Nucleus accumbens (tissue), 56 donors: ENCODE results near the gene ARHGEF1.

Experiments
- DNase-seq, 56 donors: peaks; one replicate each; lab custom pipeline; 2025; lab: John Stamatoyannopoulos, UW

Gene ARHGEF1

DNA sequence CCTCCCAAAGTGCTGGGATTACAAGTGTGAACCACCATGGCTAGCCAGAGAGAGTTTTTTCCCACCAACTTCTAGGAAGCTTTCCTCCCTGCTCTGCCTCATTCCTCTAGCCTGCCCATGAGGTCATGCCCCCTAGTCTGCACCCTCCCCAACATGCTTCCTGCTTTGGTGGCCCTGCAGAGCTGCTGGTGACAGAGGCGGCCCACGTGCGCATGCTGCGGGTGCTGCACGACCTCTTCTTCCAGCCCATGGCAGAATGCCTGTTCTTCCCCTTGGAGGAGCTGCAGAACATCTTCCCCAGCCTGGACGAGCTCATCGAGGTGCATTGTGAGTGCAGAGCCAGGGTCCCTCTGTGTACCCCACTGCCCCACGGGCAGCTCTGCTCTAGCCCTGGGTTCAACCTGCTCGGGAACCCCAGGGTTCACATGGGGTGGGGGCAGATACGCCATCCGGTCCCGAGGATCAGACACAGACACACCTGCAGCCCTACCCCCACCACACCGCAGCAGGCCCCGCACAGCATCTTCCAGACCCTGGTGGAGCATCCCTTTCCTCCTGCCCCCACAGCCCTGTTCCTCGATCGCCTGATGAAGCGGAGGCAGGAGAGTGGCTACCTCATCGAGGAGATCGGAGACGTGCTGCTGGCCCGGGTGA lies 18.9 kb downstream of the ARHGEF1 start:
- no peak for DNase-seq

DNA sequence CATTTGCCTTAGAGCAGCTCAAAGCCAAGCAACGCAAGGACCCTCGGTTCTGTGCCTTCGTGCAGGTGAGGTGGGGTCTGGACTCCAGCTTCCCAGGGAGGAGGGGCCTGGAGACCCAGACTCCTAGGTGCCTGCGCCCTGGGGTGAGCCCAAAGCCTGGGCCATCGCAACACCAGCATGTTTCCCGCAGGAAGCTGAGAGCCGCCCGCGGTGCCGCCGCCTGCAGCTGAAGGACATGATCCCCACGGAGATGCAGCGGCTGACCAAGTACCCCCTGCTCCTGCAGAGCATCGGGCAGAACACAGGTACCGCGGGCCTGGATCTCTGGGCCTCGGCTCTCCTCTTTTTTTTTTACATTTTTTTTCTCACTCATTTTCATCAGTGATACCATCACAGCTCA lies 19.6 kb downstream of the ARHGEF1 start:
- DNase-seq = no peak

DNA sequence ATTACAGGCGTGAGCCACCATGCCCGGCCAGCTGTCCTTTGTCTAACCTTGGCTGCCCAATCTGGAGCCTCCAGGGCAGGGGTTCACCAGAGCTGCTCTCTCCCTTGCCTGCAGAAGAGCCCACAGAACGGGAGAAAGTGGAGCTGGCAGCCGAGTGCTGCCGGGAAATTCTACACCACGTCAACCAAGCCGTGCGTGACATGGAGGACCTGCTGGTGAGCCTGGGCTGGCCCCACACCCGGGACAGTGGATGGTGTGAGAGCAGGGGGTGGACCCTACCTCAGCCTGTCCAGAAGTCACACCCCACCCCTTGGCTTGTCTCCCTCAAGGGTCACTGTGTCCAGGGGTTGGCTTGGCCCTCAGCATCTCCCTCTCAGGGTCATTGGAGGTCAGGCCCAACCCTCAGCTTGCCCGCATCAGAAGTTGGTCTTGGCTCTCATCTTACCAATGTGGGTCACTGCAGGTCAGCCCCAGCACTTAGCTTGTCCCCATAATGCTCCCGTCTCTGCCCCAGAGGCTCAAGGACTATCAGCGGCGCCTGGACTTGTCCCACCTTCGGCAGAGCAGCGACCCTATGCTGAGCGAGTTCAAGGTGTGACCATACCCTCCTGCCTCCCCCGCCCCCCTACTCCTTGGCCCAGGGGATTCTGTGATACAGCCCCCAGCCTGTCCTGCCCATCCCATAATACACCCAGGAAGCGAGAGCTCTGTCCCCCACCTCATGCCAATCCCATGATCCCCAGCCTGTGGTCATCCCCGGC lies 20.4 kb downstream of the ARHGEF1 start:
- no peak for DNase-seq

DNA sequence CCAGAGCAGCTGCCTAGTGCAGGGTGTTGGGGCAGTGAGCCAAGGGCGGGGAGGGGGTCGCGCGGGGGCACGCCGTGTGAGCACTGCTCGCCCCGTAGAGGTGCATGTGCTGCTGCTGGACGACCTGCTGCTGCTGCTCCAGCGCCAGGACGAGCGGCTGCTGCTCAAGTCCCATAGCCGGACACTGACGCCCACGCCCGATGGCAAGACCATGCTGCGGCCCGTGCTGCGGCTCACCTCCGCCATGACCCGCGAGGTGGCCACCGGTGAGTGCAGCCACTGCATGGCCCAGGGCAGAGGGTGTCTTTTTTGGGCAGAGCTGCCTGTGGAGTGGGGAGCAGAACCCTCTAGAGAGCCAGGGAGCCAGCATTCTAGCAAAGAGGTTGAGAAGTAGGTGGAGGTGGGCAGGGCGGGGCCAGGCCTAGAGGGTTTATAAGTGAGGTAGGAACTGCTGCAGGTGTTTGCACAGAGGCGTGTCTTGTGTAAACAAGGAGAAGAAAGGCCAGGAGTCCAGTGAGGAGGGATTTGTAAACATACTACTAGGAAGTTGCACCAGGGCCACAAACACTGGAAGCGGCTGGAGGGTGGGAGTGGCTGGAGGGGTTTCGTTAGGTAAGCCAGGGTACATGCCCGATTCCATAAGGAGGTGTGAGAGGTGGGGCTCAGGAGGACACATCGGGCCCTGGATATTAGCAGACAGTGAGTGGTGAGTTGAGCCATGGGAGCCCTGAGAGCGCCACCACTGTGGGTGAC lies 21.3 kb downstream of the ARHGEF1 start:
- DNase-seq = no peak

DNA sequence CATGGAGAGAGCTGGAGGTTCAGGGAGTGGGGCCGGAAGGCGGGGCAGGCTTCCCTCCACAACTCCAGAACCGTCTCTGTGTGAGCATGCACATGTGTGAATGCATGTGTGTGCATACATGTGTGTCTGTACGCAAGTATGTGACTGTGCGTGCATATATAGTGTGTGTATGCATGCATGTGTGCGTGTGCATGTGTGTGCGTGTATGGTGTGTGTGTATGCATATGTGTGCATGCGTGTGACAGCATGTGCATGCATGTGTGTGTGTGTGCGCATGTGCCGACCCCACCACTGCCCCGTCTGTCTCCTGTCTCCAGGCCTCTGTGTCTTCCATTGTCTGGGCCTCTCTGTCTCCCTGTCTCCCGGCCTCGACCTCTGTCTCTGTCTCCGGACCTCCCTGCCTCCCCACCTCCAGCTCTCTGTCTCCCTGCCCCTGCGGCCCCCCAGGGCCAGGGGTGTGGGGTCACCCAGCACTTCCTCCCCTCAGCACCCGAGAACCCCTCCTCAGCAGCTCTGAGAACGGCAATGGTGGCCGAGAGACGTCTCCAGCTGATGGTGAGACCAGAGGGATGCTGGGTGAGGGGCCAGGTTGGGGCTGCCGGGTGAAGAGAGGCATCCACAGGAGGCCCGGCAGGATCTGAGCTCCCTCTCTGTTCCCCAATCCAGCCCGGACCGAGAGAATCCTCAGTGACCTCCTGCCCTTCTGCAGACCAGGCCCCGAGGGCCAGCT lies 22.5 kb downstream of the ARHGEF1 start:
- DNase-seq = no peak

DNA sequence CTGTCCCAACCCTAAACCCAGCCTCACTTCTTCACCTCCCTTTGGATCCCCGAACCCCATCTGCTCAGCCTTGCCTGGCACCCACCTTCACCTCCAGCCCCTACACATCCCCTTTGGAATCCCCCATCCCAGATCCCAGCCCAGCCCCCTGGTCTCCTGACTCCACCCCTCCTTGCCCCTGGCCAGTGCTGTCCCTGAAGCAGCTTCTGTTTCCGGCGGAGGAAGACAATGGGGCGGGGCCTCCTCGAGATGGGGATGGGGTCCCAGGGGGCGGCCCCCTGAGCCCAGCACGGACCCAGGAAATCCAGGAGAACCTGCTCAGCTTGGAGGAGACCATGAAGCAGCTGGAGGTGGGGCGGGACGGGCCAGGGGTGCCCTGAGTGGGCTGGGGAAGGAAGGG lies 23.3 kb downstream of the ARHGEF1 start:
- DNase-seq = no peak

DNA sequence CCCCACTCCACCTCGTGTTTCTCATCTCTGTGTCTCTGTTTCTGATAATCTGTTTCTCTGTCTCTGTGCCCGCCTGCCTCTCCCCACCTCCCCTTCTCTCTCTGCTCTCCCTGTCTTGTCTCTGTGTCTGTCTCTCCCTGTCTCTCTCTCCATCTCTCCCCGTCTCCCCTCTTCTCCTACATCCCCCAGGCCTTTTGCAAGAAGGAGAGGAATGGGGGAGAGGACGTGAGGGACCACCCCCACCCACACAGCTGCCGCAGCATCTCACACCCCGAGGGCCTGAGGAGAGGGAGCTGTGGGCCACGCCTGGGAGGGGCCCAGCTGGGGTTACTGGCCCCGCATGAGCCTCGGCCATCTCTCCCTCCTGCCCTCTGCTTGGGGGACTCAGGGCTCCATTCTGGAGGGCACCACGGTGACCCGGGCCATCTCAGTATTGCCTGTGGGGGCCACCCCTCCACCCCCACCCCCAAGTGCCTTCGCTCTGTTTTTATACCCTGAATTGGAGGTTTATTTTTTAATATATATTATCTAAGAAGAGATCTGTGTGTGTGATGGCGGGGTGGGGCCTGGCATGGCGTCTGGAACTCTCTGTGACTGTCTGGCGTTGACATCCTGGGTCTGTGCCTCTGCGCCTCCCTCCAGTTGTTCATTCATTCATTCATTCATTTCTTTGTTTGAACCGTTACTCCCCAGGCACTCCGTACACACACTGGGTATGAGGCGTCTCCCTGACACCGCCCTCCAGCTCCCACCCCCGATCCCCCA lies 24.1 kb downstream of the ARHGEF1 start:
- DNase-seq = no peak

DNA sequence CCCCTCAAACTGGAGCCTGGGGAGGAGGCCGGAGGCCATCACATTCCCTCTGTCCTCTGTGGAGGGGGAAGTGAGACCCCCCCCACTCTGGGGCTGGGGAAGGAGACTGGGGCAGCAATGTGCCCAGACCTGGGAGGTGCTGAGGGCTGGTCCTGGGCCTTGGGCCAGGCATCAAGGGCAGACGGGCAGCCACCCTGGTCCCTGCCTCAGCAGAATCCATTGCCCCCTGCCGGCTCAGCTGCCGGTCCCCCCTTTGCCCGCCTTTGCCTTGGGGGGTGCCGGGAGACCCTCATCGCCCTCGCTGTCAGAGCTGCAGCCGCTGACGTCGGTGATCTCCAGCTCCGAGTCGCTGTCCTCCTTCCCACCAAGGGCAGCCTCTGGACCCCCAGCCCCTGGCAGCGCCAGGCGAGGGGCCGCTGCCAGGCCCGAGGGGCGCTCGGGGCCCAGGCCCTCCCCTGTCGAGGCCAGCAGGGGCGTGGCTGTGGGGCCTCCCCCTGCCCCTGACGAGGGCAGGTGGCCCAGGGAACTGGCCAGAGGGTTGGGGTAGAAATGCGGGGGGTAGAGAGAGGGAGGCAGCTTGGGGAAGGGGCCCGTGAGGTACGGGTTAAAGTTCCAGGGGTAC lies 25.1 kb downstream of the ARHGEF1 start:
- no peak for DNase-seq

DNA sequence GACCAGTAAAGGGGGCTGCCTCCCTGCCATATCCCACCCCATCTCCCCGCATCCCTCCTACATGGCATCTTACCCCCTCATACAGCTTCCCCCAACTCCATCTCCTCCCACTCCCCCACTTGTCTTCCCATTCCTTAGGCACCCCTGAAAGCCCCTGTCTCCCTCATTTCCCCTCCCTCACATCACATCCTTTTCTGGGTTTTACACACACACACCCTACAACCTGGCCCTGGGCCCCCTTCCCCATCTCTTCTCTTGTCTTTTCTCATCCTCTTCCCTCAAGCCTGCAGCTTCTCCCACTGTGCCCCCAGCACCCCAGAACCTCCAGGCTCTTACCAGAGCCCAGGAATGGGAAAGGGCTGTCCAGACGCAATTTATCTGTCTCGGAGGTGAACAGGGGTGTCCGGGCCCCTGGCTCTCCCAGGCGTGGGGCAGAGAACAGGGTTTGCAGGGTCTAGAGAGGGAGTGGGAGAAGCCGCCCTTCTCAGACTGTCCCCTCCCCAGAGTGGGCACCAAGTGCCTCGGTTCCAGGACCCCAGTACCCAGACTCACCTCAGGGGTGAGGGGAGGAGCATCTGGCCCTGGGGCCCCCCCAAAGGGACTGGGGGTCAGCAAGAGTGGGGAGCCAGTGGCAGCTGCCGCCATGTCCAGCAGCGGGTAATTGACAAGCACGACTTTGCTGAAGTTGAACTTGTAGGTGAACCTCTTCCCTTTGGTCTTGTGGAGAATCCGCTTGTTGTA lies 25.9 kb downstream of the ARHGEF1 start:
- DNase-seq = no peak

DNA sequence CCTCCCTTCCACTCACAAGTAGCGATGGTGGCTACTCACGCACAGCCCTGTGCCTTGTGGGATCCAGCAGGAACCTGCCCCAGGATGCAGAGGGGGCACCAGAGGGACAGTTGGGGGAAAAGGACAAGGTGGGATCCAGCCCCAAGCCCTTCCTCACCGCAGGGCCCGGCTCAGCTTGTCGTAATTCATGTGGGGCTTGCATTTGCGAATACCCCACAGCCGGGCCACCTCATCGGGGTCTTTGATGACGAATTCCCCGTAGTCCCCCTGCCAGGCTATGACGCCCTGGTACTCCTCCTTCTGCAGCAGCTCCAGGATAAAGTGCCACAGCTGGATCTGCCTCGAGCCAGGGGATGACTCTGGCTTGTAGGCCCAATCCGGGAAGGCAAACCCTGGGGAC lies 26.7 kb downstream of the ARHGEF1 start:
- DNase-seq = no peak

DNA sequence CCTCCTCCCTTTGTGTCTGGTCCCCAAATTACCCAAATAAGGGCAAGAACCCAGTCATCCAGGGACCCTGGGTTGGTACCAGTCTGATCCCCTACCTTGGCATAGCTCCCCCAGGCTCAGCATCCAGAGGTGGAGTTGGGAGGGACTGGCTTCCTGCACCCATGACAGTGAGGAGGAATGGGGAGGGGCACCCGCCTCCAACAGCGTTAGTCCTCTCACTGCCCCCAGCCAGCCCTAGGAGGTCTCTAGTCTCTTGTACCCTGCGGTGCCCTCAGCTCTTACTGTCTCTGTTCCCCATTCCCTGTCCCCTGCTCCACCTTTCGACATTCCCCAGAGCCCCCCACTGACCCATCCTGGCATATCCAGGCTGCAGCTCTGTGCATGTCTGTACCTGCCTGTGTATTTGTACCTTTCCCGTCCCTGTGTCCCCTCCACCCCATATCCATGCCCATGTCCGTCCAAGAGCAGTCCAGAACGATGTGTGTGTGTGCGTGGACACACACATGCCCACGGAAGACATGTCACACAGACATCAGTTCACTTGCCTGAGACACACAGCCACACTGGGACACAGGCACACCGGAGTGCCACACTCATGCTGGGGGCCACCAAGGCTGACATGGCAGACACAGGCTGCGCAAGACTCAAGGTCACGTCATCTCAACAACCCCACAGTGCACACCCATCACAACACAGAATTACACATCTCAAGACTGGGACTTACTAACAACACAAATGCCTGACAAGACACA lies 27.4 kb downstream of the ARHGEF1 start:
- no peak for DNase-seq

DNA sequence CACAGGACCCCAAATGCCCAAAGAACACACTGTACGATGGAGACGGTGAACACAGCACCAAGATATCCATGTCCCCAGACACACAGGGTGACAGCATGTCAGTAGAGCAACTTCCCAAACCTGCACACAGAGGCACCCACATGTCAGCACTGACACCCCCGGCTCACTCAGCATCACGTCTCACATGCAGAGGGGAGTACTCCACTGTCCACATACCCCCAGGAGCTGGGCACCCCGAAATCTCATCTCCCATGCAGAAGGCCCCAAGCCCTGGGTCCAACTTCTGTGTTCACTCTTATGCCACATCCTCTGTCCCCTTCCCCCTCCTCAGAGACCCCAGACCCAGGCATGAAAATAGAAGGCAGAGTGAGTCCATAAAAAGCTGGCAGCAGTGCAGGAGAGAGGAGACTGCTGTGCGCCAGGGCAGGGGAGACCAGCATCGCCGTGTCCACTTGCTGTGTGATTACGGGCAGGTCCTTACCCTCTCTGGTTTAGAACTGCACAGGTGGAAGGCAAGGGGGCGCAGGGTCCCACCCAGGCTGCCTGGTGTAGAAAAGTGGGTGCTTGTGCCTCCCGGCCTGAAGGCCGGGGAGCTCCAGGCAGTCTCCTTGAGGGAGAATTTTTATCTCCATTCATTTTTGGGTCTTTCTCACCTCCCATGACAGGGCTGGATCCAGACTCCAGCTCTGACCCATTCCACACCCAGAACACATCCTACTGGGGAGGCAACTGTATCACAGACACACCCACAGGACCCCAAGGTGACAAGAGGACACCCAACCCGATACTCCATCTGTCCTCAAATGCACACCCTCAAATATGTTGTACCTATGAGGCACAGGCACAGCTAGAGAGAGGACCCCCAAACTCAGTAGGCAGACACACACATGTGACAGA lies 28.3 kb downstream of the ARHGEF1 start:
- DNase-seq = no peak

DNA sequence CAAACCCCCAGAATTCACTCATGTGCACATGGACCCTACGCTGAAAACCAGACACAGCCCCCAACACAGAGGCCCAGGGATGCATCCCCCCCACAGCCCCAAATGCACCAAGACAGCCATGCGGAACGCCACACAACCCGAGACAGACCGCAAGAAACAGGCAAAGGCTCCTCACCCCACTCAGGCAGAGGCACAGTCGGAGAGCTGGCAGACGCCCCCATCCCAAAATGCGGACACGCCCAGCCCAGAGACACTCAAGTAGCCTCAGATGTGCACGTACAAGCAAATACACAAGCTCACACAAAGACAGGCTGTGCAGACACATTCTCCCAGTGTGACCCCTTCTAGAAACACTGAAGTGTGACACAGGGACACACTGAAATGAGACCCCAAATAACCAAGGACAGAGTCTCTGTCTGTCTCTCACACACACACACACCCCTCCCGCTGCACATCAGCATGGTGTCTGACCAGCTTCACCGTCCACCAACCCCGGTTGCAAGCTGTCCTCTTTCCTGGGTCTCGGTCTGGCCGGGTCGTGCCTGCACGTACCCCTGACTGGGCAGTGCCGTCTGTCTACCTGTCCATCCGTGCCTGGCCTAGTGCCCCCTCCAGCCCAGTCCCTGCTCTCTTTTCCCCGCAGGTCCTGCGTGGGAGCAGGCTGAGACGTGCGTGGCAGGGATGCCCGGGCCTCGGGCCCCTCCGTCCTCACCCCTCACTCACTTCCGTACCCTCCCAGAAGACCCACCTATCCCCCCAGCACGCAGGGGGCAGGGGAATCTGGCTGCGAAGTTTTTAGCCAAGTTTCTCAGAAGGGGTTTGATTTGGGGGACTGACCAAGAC lies 29.1 kb downstream of the ARHGEF1 start:
- no peak for DNase-seq

DNA sequence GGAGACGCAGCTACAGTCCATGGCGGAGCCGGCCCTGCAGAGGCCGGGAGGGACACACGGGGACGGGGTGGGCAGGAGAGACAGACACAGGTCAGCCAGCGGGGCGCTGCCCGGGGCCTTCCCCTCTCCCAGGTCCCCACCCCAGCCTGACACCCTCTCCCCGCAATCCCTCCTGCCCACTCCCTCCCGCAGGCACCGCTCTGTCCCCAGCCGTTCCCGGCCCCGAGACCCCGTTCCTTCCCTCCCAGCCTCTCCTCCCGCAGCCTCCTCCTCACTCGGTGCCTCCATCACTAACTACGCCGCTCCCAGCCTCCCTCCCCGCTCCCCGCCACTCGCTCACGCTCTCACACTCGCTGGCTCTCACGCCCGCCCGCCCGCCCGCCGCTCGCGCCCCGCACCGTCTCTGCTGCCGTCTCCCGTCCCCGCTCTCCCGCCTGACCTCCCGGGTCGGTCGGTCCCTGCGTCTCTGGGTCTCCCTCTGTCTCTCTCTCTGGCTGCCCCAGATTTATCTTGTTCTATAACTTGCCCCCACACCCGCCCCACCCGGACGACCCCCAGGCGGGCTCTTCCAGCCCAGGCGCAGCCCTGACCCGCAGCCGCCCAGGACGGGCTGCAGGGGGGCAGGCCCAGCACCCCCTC lies 30.0 kb downstream of the ARHGEF1 start:
- DNase-seq = peak in 1 of 56 donors; percentile 19

DNA sequence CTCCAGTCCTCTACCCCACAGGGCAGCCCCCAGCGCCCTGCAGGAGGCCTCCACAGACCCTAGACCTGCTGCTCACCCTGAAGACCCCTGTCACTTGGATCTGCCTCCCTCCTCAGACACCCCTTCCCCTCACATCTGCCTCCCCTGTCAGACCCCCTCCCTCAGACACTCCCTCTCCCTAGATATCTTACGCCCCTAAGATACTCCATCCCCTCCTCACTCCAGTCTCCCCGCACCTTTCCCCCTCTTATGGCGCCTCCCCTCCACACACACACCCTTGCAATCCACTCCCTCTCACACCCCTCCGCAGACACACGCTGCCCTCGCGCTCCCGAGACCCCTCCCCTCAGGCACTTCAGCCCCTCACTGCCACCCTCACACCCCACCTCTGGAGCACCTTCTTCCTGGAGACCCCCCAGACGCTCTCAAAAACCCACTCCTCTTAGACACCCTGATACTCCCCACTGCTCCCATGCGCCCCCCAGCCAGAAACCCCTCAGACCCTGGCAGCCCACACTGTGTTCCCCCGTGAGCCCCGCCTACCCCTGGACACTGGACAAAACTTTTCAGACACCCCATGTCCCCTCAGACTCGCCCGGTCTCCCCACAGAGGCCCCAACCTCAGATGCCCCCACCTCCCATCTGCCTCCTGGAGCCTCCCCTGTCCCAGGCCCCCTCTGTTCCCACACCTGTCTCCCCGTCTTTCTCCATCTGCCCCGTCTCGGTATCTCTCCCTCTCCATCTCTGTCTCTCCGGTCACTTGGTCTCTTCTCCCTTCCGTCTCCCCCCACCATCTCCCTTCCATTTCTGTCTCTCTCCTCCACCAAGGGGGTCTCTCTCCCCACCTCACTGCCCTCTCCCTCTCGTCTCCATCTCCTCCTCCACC lies 30.8 kb downstream of the ARHGEF1 start:
- no peak for DNase-seq
